Common myeloid progenitor, CD34-positive (primary cell): Measurements from ENCODE around the gene ALG8.

Experiments
- CTCF ChIA-PET: fragments of 350-600 bp; sonication (Branson Sonifier 250); formaldehyde crosslinking; loops from one replicate; lab custom pipeline; 2021; ENCODE audit warnings: antibody characterized with exemption; lab: Charles Lee
- POLR2A ChIA-PET: fragments of 350-600 bp; sonication (Branson Sonifier 250); formaldehyde crosslinking; loops from one replicate; lab custom pipeline; 2021; ENCODE audit warnings: antibody characterized with exemption; lab: Charles Lee
- DNase-seq, 3 donors: peaks; one replicate each; pipeline versions ENCODE4 v3.0.0 to v3.0.0-alpha.2; 2013
- H3K27ac ChIP-seq, 2 experiments: 1 replicate in 1 of 2; 2 replicates in 1 of 2; pipeline ENCODE4 v1.7.0; 2013; ENCODE audit warnings: inconsistent platforms in 2 of 2, low read length in 2 of 2, mild to moderate bottlenecking in 2 of 2, low read depth in 1 of 2, moderate library complexity in 1 of 2; ENCODE audit not compliant: severe bottlenecking in 2 of 2, insufficient read depth in 1 of 2, poor library complexity in 1 of 2
- H3K27me3 ChIP-seq, 5 experiments: replicated peaks in 2 of 5; 1 replicate in 3 of 5; 2 replicates in 2 of 5; pipeline versions ENCODE4 v1.6.1 to v1.7.0; 2013; ENCODE audit warnings: low read length in 4 of 5, mild to moderate bottlenecking in 2 of 5, moderate library complexity in 2 of 5, inconsistent platforms in 1 of 5; ENCODE audit not compliant: insufficient read depth in 5 of 5, control insufficient read depth in 4 of 5
- H3K36me3 ChIP-seq, 4 experiments: 1 replicate in 2 of 4; 2 replicates in 2 of 4; pipeline versions ENCODE4 v1.6.1 to v1.7.0; 2013; ENCODE audit warnings: low read length in 3 of 4, control low read depth in 1 of 4, mild to moderate bottlenecking in 1 of 4; ENCODE audit not compliant: control insufficient read depth in 4 of 4, insufficient read depth in 4 of 4
- H3K4me1 ChIP-seq, 4 experiments: 1 replicate in 3 of 4; 2 replicates in 1 of 4; pipeline versions ENCODE4 v1.6.1 to v1.7.1; 2013; ENCODE audit warnings: low read length in 3 of 4, mild to moderate bottlenecking in 3 of 4, control low read depth in 1 of 4, inconsistent platforms in 1 of 4, moderate library complexity in 1 of 4; ENCODE audit not compliant: control insufficient read depth in 4 of 4, insufficient read depth in 4 of 4; ENCODE audit errors: control extremely low read depth in 1 of 4
- H3K4me3 ChIP-seq, 7 experiments: 1 replicate in 4 of 7; 2 replicates in 3 of 7; pipeline versions ENCODE4 v1.5.1 to v1.7.0; 2013; ENCODE audit warnings: mild to moderate bottlenecking in 7 of 7, low read length in 6 of 7, moderate library complexity in 6 of 7, inconsistent platforms in 2 of 7, low read depth in 2 of 7, control low read depth in 1 of 7; ENCODE audit not compliant: insufficient read depth in 4 of 7, control insufficient read depth in 1 of 7; ENCODE audit errors: extremely low read depth in 1 of 7
- H3K9me3 ChIP-seq, 5 experiments: 1 replicate in 4 of 5; 2 replicates in 1 of 5; pipeline versions ENCODE4 v1.6.1 to v1.7.1; 2013; ENCODE audit warnings: low read length in 4 of 5, mild to moderate bottlenecking in 2 of 5, inconsistent platforms in 1 of 5, low read depth in 1 of 5, moderate library complexity in 1 of 5; ENCODE audit not compliant: control insufficient read depth in 4 of 5, insufficient read depth in 2 of 5; ENCODE audit errors: control extremely low read depth in 1 of 5
- WGBS: methylation state at CpG from one replicate; pipeline ENCODE4 v1.1.5; 2013; ENCODE audit not compliant: insufficient coverage; 5-methylcytosine and 5-hydroxymethylcytosine counted together

ALG8 gene

GRCh38 chr11:78160557-78160956 is 21.1 kb upstream of the ALG8 start:
- CTCF ChIA-PET = interaction anchor here (1.1 to 1.4 kb wide), 2 partner anchors 11 to 13 kb away, joined by 3 to 4 read pairs; no protein-coding TSS in a partner anchor
- Histone ChIP-seq H3K9me3 (peaks cover 0 to 2% (median 0%) of the 10 kb centered on the region in 5 experiments), H3K4me3 (no peak overlapping the region), H3K36me3 (no peaks in the 10 kb centered on the region), H3K27ac (no peak overlapping the region), H3K27me3 (no peaks in the 10 kb centered on the region), H3K4me1 (peaks cover 0 to 12% (median 2%) of the 10 kb centered on the region in 4 experiments)
- DNase-seq = no peak
- POLR2A ChIA-PET = no interaction called here
- WGBS = no CpG with 5 or more reads among the region's 1 CpG

GRCh38 chr11:78158987-78159652 is 19.7 kb upstream of the ALG8 start:
- POLR2A ChIA-PET = no interaction called here
- Histone ChIP-seq H3K36me3 (no peaks in the 10 kb centered on the region), H3K27ac (no peak overlapping the region), H3K27me3 (no peaks in the 10 kb centered on the region), H3K4me3 (no peak overlapping the region), H3K4me1 (peaks cover 0 to 17% (median 4%) of the 10 kb centered on the region in 4 experiments), H3K9me3 (no peaks in the 10 kb centered on the region)
- 92% methylated on average over 2 of the region's 6 CpGs for WGBS
- CTCF ChIA-PET = interaction anchor here (1.2 kb wide), 1 partner anchor 11 kb away, joined by 5 read pairs; no protein-coding TSS in a partner anchor
- DNase-seq = no peak

- 50% methylated on average over 2 of the region's 6 CpGs for WGBS
- H3K27ac ChIP-seq = no peak overlapping the region
- peaks cover 0 to 17% (median 4%) of the 10 kb centered on the region in 4 experiments for H3K4me1 ChIP-seq
- H3K27me3 ChIP-seq = no peaks in the 10 kb centered on the region
- POLR2A ChIA-PET = interaction anchor here (1.0 kb wide), 1 partner anchor 29 kb away, joined by 6 read pairs; no protein-coding TSS in a partner anchor
- no peak overlapping the region for H3K4me3 ChIP-seq
- no peaks in the 10 kb centered on the region for H3K9me3 ChIP-seq
- peak; percentile 45 to 86 (median 71) for DNase-seq
- H3K36me3 ChIP-seq = no peaks in the 10 kb centered on the region
- CTCF ChIA-PET = no interaction called here
Observed at GRCh38 chr11:78156127-78156844, 16.9 kb upstream of the ALG8 start.

GRCh38 chr11:78151804-78152203 is 12.4 kb upstream of the ALG8 start:
- H3K27ac ChIP-seq = no peak overlapping the region
- H3K4me1 ChIP-seq = peaks cover 0 to 15% (median 4%) of the 10 kb centered on the region in 4 experiments
- no peaks in the 10 kb centered on the region for H3K36me3 ChIP-seq
- no peaks in the 10 kb centered on the region for H3K9me3 ChIP-seq
- ChIA-PET CTCF (no interaction called here), POLR2A (interaction anchor here (0.9 kb wide), 1 partner anchor 155 kb away, joined by 6 read pairs; no protein-coding TSS in a partner anchor)
- DNase-seq = no peak
- no peak overlapping the region for H3K4me3 ChIP-seq
- no peaks in the 10 kb centered on the region for H3K27me3 ChIP-seq

GRCh38 chr11:78150754-78151153 is 11.3 kb upstream of the ALG8 start:
- ChIA-PET CTCF (interaction anchor here (0.8 kb wide), 1 partner anchor 18 kb away, joined by 3 read pairs; no protein-coding TSS in a partner anchor), POLR2A (interaction anchor here (0.9 kb wide), 1 partner anchor 154 kb away, joined by 6 read pairs; no protein-coding TSS in a partner anchor)
- Histone ChIP-seq H3K36me3 (no peaks in the 10 kb centered on the region), H3K4me1 (peaks cover 0 to 5% (median 1%) of the 10 kb centered on the region in 4 experiments), H3K27me3 (no peaks in the 10 kb centered on the region), H3K27ac (no peak overlapping the region), H3K4me3 (no peak overlapping the region), H3K9me3 (no peaks in the 10 kb centered on the region)
- no peak for DNase-seq

GRCh38 chr11:78150346-78150745 is 10.9 kb upstream of the ALG8 start:
- peaks cover 0 to 2% (median 1%) of the 10 kb centered on the region in 4 experiments for H3K4me1 ChIP-seq
- no peaks in the 10 kb centered on the region for H3K36me3 ChIP-seq
- no peaks in the 10 kb centered on the region for H3K9me3 ChIP-seq
- no peak overlapping the region for H3K4me3 ChIP-seq
- no peak for DNase-seq
- ChIA-PET POLR2A (no interaction called here), CTCF (interaction anchor here (0.8 to 2.2 kb wide), 3 partner anchors 13 to 414 kb away, joined by 3 to 9 read pairs (median 6); no protein-coding TSS in a partner anchor)
- H3K27me3 ChIP-seq = no peaks in the 10 kb centered on the region
- H3K27ac ChIP-seq = no peak overlapping the region
- 100% methylated on average over 1 of the region's 4 CpGs for WGBS
